ENCODE data around the gene BANF1.

DNA sequence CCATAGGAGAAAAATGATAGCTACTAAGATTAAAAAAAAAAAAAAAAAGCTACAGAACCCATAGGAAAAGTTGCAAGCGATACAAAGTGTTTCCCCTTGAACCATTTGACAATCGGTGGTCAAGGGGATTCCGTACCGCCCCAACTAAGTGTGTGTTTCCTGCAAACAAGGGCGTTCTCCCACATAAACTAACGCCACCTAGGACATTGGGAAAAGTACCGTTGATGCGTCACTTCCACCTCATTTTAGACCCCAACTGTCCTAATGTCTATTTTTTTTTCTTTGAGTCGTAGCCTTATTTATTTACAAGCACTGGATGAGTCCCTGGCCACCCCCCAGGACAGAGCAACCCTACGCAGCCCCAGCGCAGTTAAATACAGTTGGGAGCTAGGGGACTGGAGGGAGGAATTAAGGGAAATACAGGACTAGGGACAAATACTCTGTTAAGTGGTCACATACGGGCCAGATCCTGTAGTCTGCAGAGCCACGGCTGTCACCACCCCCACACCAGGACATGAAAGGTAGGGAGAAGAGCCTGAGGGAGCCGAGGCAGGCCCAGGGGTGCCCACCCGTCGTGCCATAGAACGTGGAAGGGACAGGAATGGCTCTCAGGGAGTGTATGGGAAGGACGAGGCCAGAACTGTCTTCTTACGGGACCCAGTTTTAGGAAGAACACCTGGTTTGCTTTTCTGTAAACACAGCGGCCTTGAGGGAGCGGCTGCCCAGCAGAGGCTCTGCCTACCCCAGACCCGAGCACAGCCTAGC, 19.3 kb upstream of the BANF1 start:
- TF ChIP-seq CTCF (conservative IDR thresholded peaks at IDR 0.05; ENCODE audit: low read depth, low read length) (no peak), EZH2 (IDR thresholded peaks at IDR 0.05; ENCODE audit: low read length, unreplicated experiment) (no peak)

Data from PC-3 (cell line).